ENCODE results near the gene MYPOP.

GRCh38 chr19:45887200-45887710 lies 15.2 kb downstream of the MYPOP start:
- TF ChIP-seq POLR2A (IDR thresholded peaks at IDR 0.05; ENCODE audit: low read length) (no peak), GATA1 (IDR thresholded peaks at IDR 0.05; ENCODE audit: low read depth, low read length) (no peak)

Data from erythroblast (primary cell).